A673 (cell line): Measurements from ENCODE around the gene NUDT3.
"Not testable (repeated sequence)": the region's sequence is repeated elsewhere in the genome, so short reads cannot be mapped to it uniquely, and the experiment has no call there.

ENCODE experiments used
- CTCF ChIP-seq: fragments of 300-800, 200-600 bp; sonication (generic); conservative IDR thresholded peaks from 2 replicates; pipeline ENCODE4 v1.5.1; 2017; ENCODE audit warnings: low read depth, mild to moderate bottlenecking, antibody characterized with exemption, low read length, moderate library complexity, mixed read lengths
- EZH2 ChIP-seq: fragments of 200-600 bp; sonication (generic); IDR thresholded peaks from 2 replicates; pipeline ENCODE4 v1.6.1; 2017; ENCODE audit warnings: borderline replicate concordance, low read depth, mild to moderate bottlenecking, mixed read lengths, antibody characterized with exemption, low read length; ENCODE audit not compliant: poor library complexity, severe bottlenecking

GRCh38 chr6:34269658-34270341 is 122.7 kb downstream of the NUDT3 start:
- TF ChIP-seq CTCF, EZH2: not testable (repeated sequence)
